ENCODE data around the gene SRP68. TPM values are rescaled to one million over a fixed set of nuclear protein-coding genes. Genes with fewer than 3 reads are reported as not detected.
A peak's percentile ranks its signal among the peaks of the same experiment; 100 is the strongest.
"Not testable (repeated sequence)": the region's sequence is repeated elsewhere in the genome, so short reads cannot be mapped to it uniquely, and the experiment has no call there.

The SRP68 gene
- total RNA-seq, 1 experiment from 2014 or later: 21.3 TPM

DNA sequence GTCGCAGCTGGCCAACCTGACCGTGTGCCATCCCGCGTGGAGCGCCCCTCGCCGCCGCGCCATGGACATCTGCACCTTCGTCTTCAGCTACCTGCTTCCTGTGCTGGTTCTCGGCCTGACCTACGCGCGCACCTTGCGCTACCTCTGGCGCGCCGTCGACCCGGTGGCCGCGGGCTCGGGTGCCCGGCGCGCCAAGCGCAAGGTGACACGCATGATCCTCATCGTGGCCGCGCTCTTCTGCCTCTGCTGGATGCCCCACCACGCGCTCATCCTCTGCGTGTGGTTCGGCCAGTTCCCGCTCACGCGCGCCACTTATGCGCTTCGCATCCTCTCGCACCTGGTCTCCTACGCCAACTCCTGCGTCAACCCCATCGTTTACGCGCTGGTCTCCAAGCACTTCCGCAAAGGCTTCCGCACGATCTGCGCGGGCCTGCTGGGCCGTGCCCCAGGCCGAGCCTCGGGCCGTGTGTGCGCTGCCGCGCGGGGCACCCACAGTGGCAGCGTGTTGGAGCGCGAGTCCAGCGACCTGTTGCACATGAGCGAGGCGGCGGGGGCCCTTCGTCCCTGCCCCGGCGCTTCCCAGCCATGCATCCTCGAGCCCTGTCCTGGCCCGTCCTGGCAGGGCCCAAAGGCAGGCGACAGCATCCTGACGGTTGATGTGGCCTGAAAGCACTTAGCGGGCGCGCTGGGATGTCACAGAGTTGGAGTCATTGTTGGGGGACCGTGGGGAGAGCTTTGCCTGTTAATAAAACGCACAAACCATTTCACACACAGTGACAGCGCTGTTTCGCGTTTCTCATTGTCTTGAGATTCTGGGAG lies 4.7 kb upstream of the SRP68 start:
- DNase-seq (ENCODE audit: low spot score): no peak

DNA sequence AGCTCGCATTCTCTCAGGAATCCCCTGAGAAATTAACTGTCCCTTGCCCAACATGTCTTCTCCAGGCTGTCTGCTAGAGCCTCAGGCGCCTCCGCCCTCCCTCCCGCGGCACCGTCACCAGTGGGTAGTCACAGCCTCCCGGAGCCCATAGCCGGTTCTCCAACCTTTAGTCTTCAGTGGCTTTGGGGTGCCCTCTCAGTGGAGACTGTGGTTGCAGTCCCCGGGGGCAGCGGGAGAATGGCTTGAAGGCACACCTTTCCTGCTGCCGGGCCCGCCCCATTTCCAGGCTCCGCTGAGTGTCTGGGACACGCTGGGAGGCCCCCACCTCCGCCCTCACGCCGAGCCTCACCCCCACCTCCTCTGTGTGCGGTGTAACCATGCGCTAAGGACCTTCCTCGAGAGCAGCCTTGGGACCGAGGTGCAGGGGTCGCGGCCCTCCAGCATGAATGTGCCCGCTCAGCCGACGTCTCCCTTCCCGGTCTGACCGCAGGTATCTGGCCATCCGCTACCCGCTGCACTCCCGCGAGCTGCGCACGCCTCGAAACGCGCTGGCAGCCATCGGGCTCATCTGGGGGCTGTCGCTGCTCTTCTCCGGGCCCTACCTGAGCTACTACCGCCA lies 3.9 kb upstream of the SRP68 start:
- DNase-seq (ENCODE audit: low spot score): no peak

DNA sequence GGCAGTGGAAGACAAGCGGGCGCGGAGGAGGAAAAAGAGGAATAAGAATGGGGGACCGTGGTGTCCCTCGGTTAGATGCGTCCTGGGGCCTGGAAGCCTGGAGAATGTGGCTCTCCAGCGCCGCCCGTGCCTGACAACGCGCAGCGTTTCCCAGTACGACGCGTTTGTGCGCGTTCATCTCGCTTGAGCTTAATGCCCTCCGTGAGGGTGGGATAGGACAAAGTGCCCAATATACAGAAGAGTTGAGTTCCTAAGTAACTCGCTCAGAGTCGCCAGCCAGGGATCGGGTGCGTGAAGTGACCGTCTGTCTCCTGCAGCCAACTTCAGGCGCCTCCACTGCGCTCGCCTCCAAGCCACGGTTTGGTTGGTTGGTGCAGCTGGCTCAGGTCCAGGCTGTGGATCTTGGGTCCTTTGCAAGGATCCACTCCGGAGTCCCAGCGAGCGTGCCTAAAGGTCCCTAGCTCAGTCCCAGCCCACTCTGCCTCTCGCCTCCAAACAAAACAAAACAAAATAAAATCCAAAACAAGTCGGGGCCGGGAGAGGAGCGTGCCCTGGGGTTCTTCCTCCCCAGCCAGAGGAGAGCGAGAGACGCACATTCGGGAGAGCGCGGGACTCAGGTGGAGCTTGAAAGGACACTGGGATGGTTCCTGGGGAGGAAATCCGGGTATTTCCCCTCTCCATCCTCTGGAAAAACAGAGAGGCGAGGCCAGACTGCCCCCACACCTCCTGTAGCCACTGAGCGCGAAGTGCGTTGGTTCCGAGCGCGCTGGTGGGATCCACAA lies 3.2 kb upstream of the SRP68 start:
- no peak for DNase-seq (ENCODE audit: low spot score)

DNA sequence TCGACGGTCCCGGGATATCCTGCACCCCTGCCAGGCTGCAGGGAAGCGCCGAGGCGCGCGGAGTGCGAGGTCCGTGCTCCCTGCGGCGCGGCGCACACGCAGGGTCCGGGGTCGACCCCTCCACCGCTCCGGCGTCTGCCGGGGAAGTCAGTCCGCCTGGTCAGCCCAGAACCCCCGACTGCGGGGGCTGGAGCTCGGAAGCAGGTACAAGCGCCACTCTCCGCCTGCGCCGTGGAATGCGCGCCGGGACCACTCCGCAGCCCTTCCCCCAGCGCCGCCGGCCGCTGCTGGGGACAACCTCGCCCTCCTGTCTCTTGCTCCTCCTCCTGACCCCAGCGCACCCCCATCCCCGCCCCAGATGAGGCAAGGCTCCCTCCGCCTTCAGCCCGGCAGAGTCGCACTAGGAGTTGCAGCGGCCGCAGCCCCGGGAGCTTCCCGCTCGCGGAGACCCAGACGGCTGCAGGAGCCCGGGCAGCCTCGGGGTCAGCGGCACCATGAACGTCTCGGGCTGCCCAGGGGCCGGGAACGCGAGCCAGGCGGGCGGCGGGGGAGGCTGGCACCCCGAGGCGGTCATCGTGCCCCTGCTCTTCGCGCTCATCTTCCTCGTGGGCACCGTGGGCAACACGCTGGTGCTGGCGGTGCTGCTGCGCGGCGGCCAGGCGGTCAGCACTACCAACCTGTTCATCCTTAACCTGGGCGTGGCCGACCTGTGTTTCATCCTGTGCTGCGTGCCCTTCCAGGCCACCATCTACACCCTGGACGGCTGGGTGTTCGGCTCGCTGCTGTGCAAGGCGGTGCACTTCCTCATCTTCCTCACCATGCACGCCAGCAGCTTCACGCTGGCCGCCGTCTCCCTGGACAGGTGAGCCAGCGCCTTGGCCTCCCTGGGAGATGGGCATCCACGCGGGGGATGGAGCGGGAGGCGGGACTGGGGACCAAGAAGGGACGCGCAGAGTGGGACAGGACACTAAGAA lies 2.4 kb upstream of the SRP68 start, which contains the start of gene GALR2:
GALR2 (plus strand) TSS at position 392 of the 974 bp plus-strand sequence; CDS start at position 495, 103 bp downstream.
- no peak for DNase-seq (ENCODE audit: low spot score)

DNA sequence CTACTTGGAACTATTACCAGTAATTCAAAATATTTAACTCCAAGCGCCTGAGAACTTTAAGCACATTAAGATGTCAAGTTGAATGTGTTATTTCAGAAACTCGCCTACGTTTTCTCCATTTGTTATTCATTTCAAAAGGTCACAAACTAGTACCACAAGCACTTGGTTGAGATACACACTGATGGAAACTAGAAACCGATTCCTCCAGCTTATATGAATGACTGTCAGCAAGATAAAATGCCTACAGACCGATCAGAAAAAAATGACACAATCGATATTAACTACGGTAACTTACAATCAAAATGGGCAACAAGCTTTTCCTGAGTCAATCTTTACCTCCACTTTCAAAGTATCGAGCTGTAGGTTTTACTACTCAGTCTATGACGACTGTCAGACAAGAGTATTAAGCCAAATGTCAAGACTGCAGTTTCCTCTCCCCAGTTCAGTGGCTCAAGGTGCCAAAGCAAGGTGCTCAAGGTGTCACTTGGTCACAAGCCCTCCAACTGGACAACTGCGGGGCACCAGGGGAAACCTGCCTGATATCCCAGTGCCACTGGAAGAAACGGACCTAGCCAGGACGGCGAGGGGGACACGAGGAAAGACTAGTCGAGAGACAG lies 678 bp downstream of the SRP68 start:
- no peak for DNase-seq (ENCODE audit: low spot score)

DNA sequence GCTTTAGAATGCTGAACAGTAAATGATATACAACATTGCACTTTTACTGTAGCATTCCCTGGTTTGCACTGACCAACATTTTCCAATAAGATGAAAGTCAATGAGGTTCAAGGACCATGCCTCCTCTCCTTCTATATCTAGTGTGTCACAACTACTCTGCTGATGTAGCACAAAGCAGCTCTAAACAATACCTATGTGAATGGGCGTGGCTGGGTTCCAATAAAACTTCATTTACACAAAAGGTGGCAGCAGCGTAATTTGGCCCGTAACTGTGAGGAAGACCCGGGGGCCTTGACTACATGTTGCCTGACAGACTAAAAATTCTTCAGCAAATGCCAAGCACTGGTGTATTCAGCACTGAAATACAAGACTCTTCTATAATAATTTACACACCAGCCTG lies 6.5 kb downstream of the SRP68 start:
- no peak for DNase-seq (ENCODE audit: low spot score)

DNA sequence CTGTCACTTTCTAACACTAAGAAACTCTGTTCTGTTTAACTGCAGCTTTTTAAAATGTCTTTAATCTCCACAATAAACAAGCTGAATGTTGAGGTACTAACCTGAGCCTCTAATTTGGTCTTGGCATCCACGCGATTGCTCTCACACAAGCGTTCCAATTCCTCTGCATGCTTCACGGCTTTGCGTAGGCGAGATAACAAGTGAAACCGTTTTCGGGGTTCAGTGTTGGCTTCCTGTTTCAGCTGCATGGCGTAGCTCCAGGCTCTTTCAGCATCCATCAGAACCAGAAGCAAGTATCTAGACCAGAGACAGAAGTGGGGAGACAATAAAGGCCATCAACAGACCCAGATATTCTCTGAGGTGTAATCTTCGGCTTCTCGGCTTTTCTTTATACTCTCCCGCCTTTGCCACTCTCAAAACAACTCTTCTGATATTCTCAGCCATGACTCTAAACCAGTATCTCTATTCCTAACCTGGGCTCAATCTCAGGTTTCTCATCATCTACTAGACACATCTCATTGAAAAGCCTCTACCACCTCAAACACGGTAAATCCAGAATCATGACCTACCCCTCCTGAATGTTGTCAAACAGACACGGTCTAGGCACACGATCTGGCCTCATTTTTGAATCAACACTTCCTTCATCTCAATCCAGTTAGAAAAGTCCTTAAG lies 8.3 kb downstream of the SRP68 start:
- no peak for DNase-seq (ENCODE audit: low spot score)

DNA sequence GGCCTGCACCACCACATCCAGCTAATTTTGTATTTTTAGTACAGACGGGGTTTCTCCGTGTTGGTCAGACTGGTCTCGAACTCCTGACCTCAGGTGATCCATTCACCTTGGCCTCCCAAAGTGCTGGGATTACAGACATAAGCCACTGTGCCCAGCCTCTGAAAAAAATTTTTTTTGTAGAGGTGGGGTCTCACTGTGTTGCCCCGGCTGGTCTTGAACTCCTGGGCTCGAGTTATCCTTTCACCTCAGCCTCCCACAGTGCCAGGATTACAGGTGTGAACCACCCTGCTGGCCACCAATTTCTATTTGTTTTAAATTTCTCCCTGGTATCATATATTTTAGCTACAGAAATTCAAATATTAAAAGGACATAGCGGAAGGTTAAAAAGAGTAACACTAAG lies 14.1 kb downstream of the SRP68 start:
- not testable (repeated sequence) for DNase-seq (ENCODE audit: low spot score)

DNA sequence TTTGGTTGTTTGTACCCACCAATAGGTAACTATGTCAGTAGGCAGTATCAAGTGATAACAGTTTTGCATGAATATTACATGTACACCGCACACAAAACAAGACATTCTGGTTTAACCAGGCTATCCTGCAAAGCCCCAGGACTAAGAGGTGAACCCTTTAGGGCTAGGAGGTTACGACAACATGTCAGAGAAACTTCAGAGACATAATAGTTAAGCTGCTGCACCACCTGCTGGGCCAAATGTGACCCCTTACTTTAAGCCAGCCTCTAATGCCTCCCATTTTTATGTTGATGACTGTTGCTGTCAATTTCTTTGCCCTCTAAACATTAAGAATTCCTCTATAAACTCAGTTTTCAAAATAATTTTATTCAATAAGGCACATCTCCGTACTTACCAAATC lies 15.4 kb downstream of the SRP68 start:
- peak; percentile 22 for DNase-seq (ENCODE audit: low spot score)

DNA sequence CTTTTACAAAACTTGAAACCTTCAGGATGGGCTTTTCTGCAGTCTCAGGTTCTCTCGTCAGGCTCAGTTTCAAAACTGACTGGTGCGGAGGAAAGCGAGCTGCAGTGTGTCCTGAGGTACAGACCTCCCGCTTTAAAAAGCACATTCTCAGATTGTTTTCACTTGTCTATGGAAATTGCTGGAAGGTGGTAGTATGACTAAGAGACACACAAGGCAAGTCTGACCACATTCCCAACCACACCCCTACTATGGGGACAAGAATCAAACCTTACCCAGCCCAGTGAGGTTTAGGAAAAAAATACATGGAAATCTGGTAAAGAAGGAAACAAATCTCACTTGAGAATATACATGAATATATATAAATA lies 18.2 kb downstream of the SRP68 start:
- peak; percentile 61 for DNase-seq (ENCODE audit: low spot score)

DNA sequence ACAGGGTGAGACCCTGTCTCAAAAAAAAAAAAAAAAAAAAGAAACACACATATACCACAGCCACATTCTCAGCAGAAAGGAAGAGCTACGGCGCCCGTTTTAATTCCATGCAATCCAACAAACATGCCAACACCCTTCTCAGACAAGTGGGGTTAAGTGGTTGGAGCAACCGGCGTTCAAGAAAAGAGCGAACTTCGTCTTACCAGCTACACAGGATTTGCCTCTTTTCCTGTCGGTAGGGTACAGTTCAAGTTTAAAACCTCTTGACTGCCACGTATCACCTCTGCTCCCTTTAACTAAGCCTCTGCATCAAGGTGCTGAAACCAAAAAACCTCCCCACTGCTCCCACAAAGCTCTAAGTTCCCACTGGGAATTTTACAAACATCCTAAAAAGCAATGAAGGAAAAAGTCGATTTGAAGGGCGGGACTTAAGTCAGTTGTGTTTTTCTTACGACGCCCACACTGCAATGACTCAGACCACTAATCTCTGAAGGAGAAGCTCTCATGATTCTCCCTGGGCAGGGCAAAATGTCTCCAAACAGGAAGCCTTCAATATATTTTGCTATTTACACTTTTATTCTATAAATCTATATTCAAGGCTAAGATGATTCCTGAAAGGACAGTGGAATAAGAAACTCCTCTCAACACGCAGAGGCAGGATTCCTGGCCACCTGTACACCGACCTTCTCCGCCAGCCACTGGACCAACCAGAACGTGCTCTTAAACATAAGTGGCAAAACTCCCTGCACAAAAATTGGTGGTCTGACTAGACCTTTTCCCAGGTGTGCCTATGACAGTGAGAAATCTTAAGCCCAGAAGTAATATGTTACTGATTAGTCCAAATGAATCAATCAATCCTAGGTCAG lies 18.8 kb downstream of the SRP68 start:
- DNase-seq (ENCODE audit: low spot score): peak; percentile 70

DNA sequence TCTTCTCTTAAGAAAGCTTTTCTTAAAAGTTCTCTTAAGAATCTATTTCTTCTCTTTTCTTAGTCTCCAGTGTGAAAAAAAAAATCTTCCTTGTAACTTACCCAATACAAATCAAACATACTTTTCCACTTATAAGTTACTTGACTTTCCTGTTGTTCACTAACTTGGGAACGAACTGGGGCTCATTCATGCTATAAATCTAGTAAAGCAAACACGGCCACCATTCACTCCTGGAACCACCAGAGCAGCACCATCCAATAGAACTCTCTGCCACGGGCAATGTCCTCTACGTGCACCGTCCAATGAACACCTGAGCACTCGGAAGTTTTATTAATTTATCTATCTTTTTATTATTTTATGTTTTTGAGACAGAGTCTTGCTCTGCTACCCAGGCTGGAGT lies 20.8 kb downstream of the SRP68 start:
- no peak for DNase-seq (ENCODE audit: low spot score)

DNA sequence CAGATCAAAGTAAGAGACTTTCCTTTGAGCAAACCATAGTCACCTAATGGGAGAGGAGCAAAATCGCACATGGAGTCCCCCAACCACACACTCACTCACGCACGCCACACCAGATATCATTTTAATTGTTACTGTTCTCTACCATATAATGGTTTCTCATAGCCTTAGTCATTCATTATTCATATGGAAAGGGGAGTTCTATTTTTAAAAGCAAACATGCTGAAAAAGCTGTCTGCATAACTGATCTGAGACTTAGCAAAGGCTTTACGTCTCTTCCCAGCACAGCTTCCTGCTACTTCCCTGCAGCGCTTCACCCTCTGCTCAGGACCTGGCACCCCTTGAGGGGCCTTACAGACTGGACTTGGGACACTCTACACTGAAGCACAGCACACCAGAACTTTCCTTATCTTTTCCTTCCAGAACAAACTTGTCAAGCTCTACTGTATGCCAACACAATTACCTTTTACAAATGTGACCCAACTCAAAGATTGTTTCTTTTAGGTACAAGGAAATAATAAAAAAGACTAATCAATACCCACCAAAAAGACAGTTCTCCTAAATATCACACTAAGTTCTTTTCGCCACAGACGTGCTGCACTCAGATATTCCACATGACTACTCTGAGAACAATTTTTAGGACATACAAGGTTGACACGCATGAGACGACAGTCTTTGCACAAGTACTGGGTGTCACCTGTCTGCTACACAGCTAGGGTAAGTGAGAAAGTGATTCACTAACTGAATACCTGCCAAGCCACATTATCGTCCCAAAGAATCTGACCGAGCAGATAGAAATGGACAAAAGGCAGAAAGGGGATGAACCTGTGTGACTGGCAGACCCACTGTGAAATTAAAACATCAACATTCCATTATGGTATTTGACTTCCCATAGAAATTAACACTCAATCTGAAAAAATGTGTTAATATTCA lies 21.5 kb downstream of the SRP68 start:
- peak; percentile 42 for DNase-seq (ENCODE audit: low spot score)

DNA sequence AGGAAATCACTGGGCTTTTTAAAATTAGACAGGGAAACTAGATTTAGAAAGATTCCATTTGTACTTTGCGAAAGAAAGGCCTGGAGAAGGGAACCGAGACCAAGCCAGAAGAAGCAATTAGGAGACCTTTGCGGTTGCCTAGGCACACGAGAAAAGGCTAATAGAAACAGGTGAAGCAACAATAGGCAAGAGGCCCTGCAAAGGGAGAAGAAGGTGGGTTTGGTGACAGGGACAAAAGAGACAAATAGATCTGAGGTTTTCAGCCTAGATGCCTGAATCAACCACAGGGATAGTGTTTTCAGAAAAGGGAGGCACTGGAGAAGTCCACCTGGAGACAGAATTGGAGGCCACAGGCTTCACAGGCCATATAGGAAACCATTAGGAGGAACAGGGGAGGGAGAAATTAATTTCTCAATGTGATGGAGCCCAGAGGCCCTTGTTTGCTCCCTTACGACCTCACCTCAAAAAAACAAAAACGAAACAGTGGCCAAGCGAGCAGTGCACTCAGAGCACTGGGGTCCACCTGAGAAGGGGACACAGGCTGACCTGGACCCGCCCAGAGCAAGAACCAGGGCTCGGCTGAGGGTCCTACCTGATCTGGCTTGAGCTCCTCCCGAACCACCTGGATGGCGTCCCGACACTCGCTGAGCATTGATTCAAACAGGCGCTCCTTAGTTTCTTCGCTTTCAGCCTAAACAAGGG lies 22.3 kb downstream of the SRP68 start:
- no peak for DNase-seq (ENCODE audit: low spot score)

DNA sequence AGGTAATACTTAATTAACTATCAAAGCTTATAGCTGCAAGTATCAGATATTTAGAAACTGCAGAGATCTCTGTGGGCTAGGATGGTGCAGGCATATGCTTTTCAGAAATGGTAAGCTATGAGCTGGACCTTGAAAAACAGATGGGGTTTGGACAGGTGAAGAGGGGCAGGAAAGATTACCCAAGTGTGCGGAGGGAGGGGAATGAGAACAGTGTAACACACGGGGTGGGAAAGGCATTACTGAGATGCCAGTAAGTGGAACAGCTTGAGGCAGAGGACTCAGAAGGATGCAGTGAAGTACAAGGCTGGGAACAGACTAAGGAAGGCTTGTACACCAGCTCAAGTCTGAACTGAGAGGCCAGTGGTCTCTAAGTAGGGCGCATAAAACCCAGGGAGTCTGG lies 23.1 kb downstream of the SRP68 start:
- DNase-seq (ENCODE audit: low spot score): no peak

DNA sequence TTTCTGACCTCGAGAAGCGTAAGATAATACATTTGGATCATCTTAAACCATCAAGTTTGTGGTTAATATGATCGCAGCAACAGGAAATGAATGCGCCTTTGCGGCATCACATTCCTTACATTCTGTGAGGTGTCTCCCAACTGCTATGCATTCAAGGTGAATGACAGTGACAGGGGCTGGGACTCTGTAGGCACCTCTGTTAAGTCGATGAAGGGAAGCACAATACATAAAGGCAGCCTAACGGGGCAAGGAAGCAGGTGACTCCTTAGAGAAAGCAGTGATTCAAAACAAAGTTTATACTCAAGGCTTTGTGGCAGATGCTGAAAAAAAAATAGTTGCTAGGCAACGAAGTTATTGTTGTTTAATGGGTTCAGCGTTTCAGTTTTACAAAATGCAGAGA lies 23.6 kb downstream of the SRP68 start:
- DNase-seq (ENCODE audit: low spot score): no peak

DNA sequence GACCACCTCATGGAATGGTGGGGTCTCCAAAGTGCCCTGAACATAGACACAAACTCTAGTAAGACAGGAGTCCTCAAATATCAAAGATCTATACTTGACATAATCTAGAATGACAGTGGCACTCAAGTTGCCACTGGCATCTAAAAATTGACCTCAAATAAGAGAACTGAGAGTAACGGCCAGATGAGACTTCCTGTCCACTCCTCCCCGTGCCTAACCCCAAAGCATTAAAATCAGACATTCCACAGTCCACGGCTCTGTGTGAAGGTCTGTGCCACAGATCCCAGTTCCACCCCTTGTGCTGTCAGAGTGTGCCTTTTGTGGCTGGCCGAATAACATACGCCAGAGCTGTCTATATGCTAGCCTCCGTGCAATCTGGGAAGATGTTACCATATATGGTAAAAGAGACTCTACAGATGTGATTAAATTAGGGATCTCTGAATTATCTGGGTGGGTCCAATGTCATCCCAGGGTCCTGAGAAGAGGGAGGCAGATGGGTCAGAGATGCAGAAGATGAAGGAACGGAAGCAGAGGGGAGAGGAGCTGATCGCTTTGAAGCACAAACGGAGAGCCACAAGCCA lies 24.2 kb downstream of the SRP68 start:
- DNase-seq (ENCODE audit: low spot score): no peak

All from HT-29 (cell line).